ENCODE data around the gene CYTH2.

GRCh38 chr19:48471836-48472235 lies 2.7 kb downstream of the CYTH2 start:
- TF ChIP-seq, protein P1, sequence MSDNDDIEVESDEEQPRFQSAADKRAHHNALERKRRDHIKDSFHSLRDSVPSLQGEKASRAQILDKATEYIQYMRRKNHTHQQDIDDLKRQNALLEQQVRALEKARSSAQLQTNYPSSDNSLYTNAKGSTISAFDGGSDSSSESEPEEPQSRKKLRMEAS (IDR thresholded peaks at IDR 0.05), result no peak
- no peak for TF ChIP-seq EP300 (IDR thresholded peaks at IDR 0.05; ENCODE audit: borderline replicate concordance)
